CD4-positive, alpha-beta T cell treated with Interleukin-1 beta for 1 hour (primary cell): Measurements from ENCODE around the gene DHCR24.

Source experiments
- DNase-seq, 2 donors: peaks; one replicate each; pipeline ENCODE4 v3.0.0-alpha.2; 2020 to 2022

Gene DHCR24

DNA sequence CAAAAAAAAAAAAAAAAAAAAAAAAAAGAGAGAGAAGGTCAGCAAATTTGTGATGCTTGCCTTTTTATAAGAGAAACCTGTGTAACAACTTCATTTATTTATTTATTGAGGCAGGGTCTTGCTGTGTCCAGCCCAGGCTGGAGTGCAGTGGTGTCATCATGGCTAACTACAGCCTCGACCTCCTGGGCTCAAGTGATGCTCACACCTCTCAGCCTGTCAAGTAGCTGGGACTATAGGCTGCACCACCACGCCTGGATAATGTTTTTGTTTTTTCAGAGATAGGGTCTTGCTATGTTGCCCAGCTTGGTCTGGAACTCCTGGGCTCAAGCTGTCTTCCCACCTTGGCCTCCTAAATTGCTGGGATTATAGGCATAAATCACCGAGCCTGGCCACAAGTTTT lies 42.4 kb downstream of the DHCR24 start:
- no peak for DNase-seq

DNA sequence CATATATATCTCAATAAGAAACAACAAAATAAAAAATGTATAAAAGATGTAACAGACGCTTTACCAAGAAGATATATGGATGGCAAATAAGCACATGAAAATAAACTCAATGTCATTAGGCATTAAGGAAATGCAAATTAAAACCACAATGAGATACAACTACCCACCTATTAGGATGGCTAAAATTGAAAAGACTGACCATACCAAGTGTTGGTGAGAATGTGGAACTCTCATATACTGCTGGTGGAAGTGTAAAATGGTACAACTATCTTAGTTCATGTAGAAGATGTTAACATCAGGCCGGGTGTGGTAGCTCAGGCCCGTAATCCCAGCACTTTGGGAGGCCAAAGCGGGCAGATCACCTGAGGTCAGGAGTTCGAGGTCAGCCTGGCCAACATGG lies 43.5 kb downstream of the DHCR24 start:
- DNase-seq, result no peak

DNA sequence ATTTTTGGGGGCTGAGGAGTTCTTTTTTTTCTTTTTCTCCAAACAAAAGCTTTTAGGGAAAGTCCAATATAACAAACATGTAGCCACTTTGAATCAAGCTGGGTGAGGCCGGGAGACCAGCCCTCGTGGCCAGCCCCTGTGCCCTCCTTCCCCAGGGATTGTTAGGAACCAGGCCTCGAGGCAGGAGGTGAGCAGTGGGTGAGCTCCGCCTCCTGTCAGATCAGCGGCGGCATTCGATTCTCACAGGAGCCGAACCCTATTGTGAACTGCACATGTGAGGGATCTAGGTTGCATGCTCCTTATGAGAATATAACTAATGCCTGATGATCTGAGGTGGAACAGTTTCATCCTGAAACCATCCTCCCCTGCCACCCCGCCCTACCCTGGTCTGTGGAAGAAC lies 44.0 kb downstream of the DHCR24 start:
- DNase-seq, result no peak

DNA sequence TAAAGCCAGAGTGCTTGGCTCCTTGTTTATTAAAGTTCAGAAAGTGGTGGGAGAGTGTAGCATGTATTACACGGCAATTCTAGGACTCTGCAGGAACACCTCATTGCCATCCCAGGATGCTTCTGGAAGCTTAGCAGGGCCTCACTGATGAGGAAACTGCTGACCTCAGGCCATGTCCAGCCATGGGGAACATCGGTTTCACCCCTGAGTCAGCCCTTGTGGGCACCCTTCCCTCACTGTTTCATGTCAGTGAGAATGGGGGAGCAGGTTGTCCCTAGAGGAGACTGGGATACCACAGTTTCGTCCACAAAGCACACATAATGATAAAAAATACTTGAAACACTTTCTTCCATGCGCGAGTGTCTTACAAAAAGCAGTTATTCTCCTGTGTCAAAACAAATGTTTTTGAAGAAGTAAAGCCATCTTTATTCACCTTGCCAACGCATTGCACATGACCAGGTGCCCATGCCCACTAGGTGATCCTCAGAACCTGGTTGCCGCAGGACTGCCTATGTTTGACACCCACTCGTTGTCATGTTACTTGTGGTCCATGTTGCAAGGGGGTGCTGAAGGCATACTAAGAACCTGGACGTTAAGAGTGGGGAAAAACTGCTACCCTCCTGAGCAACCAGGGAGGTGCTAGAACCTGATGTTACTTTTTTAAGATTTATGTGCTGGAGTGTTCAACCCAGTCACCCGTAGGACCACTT lies 44.6 kb downstream of the DHCR24 start:
- no peak for DNase-seq

DNA sequence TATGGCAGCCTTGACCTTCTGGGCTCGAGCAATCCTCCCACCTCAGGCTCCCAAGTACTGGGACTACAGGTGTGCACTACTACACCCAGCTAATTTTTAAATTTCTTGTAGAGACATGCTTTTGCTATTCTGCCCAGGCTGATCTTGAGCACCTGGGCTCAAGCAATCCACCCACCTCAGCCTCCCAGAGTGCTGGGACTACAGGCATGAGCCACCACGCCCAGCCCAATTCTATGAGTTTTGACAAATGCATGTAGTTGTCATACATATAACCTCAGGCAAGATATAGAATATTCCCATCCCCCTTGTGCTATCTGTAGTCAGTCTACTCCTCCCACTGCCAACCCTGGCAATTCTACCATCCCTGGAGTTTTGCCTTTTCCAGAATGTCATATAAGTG lies 47.2 kb downstream of the DHCR24 start:
- DNase-seq, result no peak

DNA sequence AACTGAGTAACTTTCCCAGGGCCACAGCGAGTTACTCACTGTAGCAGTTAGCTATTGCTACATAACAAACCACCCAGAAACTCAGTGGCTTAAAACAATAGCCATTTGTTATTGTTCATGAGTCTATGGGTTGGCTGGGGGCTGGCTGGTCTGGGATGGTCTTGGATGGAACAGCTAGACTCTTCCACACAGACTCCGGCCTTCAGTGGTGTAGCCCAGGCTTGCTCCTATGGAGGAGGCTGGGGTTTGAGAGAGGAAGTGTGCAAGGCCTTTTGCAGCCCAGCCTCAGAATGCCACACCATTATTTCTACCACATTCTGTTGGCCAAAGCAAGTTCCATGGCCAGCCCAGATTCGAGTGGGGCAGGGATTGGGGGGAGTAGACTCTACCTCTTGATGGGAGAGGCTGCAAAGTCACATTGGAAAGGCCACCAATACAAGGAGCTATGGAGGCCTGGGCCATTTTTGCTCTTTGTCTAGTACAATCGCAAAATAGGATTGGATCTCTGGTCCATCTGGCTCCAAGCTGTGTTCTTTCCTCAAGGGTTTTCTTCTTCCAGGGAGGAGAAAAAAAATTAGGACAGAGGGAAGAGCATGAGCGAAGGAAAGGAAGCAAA lies 48.3 kb downstream of the DHCR24 start:
- DNase-seq, result no peak

DNA sequence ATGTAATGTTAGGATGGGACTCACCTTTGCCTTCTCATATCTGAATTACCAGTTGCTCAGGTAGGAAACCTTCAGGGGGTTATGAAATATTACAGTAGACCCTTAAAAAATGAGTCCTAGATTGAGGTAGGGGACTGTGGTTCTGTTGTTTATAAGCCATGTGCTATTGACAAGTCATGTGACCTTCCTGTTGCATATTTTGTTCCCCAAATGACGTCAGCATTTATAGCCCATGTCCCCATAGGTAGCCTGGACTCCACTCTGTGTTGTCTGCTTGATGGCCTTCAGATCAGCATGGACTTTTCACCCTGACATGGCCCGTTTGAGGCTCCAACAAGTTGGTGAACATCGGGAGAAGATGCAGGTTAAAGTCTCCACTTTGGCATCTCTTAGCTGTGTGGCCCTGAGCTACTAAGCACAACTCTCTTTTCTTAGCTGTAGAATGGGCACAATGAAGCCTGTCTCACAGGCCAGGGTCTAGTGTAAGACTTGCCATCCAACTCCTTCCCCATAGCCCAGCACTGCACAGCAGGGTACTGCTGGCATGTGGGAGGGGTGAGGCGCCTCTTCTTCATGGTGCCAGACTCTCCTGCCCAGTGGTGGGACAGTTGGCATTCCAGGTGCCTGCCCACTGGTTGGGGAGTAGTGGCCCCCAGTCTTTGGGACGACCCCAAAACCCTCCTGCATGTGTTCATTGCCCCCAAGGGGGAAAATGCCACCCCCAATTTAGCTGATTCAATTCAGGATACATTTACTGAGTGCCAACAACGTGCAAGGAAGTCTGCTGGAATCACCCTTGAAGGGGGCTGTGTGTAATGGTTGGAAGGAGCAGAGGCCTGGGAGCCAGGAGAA lies 49.8 kb downstream of the DHCR24 start:
- DNase-seq, result no peak

DNA sequence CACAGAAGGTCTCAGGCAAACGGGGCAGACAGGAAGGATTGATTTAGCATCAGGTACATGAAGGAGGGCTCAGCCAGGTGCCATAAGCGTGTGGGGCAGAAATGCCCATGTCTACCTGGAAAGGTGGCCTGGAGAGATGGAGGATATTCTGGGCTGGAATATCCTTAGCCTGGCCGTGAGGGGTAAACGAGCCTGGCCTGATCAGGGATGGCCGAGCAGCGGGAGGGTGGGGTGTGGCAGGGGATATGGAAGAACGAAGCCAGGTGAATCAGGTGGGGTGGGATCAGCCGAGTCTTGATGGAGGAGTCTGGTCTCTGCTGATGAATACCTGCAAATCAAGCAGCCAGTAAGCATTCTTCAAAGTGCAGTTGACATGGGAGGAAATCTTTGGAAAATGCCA lies 50.4 kb downstream of the DHCR24 start:
- no peak for DNase-seq

DNA sequence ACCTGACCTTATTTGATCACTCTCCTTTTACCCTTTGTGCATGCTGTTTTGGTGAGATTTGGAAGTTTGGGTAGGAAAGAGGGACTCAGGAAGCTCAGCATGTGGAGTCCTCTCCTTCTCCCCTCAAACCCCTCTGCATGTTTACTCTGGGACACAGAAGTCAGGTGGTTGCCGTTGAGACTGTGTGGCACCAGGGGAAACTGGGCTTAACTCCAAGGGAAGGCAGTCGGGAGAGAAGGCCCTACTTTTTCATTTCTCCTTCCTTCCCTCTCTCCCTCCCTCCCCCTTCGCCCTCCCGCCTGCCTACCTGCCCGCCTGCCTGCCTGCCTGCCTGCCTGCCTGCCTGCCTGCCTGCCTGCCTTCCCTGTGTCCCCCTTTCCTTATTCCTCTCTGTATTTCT lies 51.0 kb downstream of the DHCR24 start:
- no peak for DNase-seq

DNA sequence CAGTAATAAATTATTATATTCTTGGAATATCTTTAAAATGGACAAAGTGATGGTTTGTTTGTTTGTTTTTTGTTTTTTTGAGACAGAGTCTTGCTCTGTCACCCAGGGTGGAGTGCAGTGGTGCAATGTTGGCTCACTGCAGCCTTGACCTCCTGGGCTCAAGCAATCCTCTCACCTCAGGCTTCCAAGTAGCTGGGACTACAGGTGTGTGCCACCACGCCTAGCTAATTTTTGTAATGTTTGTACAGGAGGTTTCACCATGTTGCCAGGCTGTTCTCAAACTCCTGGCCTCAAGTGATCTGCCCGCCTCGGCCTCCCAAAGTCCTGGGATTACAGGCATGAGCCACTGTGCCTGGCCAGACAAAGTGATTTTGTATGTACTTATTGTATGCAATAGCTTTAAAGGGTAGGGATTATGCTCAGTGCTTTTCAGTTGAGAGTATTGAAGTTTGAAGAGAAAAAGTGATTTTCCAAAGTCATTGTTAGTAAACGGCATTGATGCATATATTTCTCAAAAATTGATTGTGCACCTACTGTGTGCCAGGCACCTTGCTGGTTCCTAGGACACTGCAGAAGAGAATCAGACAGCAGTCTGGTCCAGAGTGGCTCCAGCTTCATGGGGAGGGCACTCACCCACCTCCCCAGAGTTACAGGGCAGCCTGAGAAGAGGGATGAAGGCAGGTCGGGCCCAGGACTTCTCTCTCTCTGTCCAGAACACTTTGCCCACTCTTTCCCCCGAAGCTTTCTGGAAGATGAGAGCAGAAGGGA lies 51.7 kb downstream of the DHCR24 start:
- no peak for DNase-seq

DNA sequence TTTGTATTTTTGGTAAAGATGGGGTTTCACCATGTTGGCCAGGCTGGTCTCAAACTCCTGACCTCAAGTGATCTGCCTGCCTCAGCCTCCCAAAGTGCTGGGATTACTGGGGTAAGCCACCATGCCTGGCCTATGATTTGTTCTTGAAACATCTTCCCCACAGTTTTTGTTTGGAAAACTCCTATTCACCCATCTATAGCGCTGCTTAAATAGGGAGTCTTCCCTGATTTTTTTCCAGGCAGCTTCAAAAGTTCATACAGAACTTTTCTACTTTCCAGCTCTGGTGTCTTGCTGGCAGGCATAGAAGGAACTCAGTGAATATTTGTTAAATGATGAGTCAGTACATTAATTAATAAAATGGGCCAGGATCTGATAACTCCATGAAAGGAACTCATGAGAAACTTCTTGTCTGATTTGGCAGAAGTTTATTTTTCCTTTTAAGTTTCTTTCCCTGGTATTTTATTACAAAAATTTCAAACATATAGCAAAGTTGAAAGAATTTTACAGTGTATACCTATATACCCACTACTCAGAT lies 52.9 kb downstream of the DHCR24 start:
- no peak for DNase-seq

DNA sequence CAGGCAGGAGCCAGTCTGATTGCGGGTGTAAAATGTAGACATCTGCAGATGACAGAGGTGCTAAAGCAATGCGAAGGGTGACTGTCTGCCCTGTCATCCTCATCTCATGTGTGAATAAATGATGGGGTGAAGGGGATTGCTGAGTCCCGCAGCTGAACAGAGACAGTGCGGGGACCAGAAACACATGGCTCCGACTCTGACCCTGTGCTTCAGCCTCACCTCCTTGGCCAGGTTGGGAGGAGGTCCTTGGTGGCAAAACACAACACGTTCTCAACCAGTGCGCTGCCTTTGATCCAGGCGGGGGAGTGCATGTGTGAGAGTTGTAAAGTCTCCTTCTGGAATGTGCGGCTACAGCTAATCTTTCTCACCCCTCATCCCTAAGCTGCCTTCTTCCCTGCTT lies 53.9 kb downstream of the DHCR24 start:
- no peak for DNase-seq

DNA sequence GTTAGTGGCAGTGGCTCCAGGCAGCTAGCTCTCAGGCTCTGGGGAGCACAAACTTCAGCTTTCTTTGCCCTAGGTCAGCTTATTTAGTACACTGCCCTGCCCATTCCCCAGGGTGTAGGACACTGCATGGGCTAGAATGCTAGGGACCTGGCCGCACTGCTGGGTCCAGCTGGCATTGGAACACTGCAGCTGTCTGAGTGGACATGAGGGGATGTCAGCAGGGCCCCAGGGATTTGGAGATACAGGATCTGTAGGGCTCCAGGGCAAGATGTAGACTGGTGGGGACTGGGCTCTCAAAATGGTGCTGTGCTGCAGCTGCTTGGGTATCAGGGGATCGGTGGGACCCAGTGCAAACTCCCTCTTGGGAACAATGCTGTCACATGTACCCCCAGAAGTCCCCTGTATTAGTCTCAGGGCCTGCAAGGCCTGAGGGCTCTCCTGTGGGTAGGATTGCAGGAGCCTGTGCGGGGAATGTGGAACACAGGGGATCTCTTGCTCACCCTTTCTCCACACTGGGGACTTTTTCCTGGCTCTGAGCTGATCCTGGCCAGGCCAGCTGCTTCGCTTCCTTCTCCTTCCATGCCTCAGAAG lies 60.7 kb downstream of the DHCR24 start:
- no peak for DNase-seq

DNA sequence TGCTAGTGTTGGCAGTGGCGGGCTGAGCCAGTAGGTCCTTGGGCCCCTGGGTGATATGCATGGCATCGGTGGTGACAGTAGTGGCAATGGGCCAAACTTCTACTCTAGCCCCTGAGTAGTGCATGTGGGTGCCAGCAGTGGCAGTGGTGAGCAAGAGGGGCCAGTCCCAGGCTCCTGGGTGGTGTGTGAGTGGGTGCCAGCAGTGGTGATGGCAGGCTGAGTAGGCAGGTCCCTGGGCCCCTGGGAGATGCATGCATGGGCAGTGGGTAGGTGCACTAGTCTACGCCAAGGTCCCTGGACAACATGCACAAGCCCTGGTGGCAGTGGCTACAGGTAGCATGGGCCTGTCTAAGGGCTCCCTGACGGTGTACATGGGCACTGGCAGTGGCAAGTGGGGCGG lies 61.3 kb downstream of the DHCR24 start:
- DNase-seq, result no peak

DNA sequence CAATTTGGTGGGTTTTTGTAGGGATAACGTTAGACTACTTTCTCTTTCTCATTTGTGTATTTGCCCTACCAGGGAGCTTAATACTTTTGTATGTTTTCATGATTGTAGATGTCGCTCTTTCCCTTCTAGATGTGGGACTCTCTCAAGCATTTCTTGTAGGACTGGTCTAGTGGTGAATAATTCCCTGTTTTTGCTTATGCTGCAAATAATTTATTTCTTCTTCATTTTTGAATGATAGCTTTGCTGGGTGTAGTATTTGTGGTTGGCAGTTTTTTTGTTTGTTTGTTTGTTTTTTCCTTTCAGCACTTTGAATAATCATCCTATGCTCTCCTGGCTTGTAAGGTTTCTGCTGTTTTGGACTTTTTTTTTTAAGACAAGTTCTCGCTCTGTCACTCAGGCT lies 63.3 kb downstream of the DHCR24 start:
- no peak for DNase-seq

DNA sequence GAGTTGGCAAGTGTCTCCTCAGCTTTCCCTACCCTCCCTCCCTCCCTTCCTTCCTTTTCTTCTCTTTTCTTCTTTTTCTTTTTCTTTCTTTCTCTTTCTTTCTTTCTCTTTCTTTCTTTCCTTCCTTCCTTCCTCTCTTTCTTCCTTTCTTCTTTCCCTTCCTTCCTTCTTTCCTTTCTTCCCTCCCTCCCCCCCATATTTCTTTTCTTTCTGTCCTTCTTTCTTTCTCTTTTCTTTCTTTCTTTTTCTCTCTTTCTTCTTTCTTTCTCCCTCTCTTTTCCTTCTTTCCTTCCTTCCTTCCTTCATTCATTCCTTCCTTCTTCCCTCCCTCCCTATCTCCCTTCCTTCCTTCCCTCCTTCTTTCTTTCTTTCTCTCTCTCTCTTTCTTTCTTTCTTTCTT lies 67.3 kb downstream of the DHCR24 start:
- no peak for DNase-seq

DNA sequence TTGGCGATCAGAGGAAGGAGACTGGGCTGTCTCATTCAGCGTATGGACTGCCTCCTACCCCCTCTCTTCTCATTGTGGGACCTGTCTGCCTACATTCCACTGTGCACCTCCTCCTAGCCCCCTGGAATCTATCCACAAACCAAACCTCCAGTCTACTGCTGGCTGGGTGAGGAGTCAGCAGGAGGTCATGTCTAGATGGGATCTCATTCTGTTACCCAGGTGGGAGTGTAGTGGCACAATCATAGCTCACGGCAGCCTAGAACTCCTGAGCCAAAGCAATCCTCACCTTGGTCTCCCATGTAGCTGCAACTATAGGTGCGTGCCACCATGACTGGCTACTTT lies 67.8 kb downstream of the DHCR24 start:
- no peak for DNase-seq

DNA sequence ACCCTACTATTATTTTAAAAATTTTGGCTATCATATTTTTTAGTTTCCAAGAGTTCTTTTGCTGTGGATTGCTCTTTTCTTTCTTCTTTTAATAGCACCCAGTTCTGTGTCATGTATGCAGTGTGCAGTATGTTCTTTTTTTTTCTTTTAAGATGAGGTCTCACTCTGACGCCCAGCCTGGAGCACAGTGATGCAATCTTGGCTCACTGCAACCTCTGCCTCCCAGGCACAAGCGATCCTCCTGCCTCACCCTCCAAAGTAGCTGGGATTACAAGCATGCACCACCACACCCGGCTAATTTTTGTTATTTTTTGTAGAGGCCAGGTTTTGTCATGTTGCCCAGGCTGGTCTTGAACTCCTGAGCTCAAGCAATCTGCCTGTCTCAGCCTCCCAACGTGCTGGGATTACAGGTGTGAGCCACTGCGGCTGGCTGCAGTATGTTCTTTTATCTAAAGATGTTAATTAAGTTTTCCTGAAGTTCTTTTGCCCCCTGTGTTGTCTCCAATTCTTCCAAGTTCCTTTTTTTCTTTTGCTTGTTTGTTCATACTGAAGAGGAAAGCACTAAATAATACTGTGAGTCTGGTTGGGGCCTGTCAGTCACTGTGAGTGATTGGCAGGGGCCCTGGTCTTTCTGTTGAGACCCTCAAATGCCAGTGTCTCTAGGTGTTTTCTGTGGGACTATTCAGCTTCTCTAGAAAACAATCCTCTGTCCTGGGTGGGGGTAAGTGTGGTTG lies 68.4 kb downstream of the DHCR24 start:
- DNase-seq, result no peak

DNA sequence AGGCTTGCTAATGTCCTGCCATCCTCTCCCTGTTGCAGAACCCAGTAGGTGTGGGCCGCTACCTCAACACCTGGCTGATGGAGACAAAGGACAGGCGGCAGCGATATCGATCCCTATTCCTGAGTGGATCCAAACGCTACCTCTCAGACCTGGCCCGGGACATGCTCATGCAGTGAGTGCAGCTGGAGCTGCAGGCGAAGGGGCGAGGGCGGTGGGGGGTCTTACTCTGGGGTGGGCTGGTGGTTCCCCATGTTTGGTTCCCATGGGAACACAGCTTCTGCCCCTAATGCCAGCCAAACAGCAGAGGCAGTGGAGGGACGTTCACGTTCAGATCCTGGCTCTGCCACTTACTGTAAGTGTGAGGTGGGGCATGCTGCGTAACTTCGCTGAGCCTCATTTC lies 70.0 kb downstream of the DHCR24 start:
- DNase-seq, result no peak

DNA sequence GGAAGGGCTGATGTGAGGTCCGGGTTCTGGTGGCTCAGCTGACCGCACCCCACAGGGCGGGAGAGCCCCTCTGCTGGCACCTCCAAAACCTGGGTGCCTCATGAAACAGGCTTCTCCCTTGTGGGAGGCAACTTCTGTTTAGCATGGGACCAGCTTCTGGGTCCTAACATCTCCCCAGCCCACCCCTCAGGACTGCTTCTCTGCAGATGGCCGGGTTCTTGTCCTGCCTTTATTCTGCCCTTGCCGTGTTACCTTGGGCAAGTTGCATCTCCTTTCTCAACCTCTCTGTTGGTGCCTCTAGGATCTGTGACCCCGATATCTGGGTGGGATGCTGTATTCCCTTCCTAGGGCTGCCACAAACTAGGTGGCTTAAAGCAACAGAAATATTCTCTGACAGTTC lies 70.9 kb downstream of the DHCR24 start:
- DNase-seq, result no peak

DNA sequence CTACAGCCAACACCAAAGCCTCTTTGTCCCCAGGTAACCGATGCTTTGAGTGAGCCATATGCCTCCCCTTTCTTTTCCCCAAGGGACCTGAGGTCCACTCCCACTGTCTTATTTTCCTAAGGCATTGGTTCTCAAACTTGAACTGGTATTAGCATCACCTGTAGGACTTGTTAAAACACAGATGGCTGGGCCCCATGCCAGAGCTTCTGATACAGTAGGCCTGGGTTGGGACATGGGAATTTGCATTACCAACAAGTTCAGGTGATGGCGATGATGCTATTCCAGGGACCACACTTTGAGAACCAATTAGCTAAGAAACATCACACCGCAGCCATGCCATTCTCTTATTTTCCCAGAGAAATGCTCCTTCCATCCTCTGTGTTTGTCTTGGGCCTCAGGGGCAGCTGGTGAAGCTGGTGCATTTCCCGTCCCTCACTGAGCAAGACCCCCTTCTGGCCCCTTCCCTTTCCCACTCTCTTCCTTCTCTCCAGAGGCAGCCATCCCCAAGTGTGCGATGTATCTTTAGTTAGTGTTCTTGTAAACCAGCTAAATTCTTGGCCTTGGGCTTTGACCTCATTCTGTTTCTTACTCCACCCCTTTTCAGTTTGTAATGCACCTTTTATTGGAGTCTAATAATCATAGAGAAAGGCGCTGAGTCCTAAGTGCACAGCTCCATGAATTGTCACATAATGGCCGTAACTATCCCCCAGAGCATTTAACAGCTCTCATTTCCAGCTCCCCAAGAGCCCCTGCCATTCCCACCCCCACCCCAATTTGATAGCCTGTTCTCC lies 71.7 kb downstream of the DHCR24 start:
- DNase-seq, result no peak
